HTERT RPE-1 (cell line): ENCODE measurements around the gene TIMM23.
"Not testable (repeated sequence)": the region's sequence is repeated elsewhere in the genome, so short reads cannot be mapped to it uniquely, and the experiment has no call there.

Source experiments
- in situ Hi-C: fragments of 300-500 bp; cut with MboI; formaldehyde crosslinking; loops from 4 replicates; pipeline ENCODE4 v1.14.3; 2020; ENCODE audit warnings: low sequenced_read_pairs

TIMM23 gene

DNA sequence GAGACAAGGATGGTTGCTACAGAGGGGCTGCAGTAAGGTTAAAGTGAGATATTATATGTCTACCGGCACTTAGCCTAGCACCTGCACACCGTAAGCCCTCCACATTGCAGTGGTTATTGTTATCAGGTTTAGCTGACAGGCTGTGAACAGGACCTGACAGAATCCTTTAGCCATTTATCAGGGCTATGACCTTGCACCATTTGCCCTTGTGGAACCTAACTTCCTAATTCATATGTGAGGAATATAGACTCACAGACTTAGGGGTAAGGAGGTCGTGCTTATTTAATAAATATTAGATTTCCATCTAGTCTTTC, 48.0 kb downstream of the TIMM23 start:
- in situ Hi-C loops = no loop called here

DNA sequence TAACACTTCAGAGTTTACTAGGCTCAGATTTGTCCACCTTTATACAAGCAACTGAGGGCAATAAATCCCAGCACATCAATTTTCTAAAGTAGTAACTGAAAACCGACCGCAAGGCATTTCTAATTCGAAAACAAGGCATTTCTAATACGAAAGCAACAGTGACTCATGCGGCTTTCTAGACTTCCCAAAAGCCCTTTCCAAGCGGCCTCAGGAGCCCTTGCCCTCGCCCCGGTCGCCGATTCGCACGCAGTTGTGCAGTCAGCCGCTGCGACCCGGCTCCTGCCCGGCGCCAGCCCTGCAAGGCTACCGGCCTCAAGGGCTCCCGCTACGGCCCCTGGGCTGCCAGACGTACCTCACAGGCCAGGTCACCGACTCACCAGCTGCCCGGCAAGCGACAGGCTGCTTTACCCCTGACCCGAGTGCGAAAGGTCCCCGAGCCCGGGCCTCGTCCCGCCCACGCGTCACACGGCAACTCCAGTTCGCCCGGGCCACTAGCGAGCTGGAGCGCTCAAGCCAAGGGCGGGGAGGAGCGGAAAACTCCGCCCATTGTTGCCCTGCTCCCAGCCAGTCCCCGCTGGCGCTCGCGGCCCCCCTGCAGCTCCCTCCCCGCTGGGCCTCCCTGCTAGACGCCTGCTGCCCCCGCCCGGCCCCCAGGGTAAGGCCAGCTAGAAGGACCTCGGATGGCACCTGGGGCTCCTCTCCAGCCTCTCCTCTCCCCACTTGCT, 50.9 kb downstream of the TIMM23 start:
- in situ Hi-C loops = no loop called here

DNA sequence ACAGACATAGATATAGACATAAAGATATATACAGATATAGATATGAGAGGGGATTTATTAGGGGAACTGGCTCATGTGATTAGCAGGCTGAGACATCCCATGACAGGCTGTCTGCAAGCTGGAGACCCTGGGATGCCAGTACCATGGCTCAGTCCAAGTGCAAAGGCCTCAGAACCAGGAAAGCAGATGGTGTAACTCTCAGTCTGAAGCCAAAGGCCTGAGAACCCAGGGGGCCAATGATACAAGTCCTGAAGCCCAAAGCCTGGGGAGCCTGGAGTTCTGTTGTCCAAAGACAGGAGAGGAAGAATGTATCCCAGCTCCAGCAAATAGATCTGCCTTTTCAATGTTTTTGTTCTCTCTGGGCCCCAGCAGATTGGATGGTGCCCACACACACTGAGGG, 52.7 kb downstream of the TIMM23 start:
- in situ Hi-C loops = no loop called here

DNA sequence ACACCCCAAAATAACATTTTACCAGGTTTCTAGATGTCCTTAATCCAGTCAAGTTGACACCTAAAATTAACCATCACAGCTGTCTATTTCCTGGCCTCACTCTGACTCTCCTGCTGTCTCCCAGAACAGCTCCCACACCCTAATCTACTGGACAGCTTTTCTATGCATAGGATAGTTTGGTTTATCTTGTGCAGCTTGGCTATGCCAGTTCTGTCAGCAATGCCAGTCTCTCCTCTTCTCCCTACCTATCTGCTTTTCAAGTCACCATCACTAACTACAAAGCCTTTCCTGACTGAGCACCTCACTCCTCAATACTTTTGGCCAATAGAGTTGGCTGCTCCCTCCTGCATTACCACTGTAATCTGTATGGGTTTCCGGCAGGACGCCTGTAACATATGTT, 53.1 kb downstream of the TIMM23 start:
- in situ Hi-C loops = no loop called here

DNA sequence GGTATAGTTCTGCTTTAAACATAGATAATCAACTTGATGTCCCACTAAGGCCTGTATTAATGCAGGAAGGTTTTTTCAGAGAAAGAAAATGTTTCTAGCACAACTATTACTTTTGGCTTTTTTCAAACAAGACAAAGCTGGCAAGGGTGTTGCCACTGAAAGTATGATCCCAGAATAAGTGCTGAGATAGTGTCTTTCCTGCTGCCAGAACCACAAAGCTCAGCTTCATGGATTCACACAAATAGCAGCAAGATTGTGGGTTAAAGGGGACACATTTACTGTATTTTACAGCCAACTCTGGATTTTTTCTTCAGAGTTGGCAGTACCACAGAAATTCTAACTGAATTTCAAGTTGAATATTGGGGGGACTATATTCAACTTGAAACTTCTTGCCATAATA, 53.8 kb downstream of the TIMM23 start:
- in situ Hi-C loops = no loop called here

DNA sequence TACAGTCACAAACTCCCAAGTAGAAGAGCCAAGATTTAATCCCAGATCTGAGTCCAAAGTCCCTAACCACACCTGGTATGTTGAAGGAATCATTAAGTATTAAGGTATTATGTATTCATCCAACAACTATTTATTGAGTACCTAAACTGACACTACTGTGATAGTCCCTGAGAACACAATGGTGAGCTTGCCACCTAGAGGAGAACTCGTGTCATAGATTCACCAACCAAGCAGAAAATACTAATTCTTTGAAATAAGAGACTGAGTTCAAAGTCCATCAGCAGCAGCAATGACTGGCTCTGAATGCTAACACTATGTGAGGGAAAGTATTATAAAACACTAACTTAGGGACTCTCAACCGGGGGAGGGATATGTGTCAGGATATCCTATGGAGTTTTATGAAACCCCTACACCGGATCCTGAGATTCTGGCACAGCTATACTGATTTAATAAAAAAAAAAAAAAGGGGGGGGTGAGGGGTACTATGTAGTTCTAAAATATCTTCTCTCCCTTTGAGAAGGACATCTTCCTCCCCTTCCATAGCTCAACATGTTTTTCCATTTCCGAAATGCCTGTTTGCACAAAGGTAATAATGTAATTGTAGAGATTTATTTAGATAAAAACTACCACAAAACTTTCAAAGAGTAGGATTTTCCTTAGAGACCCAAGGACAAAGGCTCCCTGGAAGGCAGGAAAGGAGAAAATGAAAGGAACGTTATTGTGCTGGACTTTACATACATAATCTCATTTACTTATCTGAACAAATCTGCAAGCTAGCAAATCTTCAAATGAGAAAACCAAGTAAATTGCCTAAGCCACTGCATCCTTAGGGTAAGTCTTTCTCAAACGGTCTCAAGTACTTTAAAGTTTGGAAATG, 56.5 kb downstream of the TIMM23 start:
- in situ Hi-C loops = no loop called here

DNA sequence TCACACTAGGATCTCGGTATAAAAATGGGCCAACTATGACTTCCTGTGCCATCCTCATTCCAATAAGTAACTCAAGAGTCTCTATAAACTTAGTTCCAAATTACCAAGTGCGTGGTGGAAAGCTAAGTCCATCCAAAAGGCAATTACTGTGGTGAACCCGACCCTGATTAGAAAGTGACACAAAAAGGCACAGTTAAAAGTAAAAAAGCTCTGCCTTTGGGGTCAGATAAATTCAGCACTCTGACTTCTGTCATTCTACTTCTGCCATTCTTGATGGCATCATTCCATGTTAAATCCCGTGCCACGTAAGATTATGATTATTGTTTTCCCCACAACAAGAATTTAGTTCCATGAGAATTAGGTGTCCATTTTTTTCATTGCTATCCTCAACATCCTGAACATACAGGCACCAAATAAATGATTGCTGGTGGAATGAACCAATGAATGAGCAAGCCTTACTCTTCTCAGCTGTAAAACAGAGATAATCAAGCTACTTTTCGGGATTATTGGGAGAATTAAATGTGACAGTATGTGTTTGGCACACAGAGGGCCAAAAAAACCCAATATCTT, 57.3 kb downstream of the TIMM23 start:
- in situ Hi-C loops = no loop called here

DNA sequence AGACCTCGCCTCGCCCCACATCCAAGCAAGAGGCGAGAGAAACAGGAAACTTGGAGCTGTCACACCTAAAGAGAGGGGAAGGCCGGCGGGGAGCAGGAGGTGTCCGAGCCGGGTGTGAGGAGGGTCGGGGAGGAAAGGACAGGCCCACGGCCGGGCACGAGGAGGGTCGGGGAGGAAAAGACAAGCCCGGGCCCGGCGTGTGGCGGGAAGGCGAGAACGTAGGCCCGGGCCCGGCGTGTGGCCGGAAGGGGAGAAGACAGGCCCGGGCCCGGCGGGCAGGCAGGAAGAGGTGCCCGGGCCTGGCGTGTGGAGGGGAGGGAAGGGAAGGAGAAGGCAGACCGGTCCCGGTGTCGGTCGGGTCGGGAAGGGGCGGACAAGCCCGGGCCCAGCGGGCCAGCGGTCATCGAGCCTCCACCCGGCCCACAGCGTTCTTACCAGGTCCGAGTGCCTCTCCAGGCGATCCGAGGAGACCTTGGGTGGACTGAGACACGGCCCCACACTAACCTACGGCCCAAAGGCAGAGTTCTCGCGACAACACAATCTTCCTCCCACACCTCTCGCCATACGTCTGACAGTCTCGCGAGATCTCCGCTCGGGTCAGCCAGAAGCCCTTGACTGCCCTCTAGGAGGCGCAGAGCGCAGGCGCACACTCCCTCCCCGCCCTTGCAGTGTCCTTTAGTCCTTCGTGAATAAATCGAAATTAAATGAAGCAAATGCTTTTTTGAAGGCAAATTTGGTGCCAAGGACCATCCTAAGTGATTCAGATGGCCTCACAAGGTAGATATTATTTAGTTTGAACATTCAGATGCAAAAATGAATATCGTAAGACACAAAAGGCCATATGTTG, 58.0 kb downstream of the TIMM23 start, which contains the start of gene NCOA4:
Gene NCOA4 (minus strand): TSS at position 533 of the 847 bp plus-strand sequence. CDS start 13,943 bp downstream, outside the sequence.
- in situ Hi-C loops = no loop called here

DNA sequence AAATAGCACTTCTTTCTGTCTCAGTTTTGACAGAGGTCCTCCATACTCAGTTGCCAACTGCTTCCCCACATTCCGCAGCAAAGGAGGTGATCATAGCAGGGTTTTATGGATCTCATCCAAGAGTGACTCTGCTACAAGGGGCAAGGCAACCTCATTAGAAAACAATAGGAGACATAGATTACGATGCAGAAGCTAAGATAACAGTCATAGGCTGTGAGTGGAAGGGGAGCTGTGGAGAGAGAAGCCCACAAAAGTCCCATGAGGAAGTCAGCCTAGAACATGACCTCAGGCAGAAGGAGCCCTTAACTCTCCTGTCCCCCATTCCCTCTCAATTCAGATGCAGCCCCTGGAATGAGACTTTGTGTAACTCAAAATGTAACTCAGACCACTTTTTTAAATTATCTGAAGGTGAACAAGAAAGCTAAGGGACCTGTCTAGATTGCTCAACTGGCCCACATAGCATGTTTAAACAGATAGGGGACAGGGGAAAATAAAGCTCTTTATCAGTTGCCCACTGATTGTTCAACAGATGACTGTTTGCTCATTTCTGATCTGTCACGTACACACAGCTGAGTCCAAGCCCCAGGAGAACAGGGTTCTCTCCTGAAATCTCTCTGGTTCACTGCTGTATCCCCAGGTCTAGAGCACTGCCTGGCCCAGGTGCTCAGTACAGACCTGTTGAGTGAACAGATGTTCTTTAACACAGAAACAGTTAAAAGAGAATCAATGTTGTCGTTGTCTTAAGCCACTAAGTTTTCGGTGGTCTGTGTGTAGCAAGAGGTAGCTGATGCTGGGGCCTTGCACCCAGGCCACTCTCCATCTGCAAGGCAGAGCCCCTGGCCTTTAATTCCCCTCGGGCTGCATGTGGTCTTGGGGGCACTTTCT, 59.6 kb downstream of the TIMM23 start:
- in situ Hi-C loops = no loop called here

DNA sequence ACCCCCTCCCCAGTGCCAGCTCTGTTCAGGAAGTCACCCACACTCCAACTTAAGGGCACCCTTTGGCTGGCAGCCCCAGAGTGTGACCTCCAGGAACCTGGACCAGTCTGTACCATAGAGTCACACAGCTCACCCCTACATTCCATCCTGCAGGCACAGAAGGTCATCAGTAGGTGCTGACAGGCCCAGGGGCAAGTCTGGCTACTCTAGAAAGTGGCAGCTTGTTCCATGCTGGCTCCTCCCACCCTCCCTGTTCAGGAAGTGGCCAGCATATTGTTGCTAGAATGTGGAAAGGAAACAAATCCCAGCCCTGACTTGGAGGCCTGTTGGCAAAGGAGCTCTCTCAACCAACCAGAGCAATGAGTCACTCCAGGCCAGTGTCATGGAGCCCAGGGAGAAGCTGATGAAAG, 61.3 kb downstream of the TIMM23 start:
- in situ Hi-C loops = no loop called here

DNA sequence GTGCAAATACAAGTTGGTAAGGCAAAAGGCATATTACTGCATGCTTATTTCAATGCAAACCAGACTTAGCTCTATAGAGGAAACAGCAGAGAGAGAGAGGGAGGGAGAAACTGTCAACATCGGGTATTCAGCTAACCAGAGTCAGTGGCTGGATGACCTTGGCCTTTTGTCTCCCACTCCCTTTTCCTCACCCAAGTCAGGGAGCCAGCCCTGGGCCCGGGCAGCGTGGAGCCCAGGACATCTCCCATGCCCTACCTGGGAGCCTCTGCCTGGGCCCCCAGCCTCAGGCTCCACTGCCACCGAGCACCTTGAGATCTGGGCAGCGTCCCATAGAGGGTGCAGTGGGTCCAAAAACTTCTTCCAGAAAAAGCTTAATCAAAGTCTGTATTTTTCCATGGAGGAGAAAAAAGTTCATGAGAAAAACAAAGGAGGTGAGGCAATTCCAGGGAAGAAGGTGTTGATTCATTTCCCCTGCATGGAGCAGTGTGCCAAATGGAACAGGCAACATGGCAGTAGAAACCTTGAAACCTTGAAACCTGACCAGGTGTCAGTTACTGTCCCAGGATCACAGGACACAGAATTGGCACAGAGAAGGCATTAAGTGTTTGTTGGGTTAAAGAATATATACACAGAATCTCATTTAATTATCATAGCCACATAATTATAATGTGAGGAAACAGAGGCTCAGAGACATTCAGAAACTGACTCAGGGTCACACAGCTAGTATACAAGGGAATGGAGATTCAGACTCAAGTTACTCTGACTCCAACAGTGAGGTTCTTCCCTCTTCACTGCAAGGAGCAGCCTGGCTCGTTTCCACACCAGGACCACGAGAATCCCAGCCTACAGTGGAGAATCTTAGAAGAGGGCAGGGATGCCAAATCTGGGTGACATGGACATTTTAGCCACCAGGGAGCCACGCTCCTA, 63.9 kb downstream of the TIMM23 start:
- in situ Hi-C loops = no loop called here

DNA sequence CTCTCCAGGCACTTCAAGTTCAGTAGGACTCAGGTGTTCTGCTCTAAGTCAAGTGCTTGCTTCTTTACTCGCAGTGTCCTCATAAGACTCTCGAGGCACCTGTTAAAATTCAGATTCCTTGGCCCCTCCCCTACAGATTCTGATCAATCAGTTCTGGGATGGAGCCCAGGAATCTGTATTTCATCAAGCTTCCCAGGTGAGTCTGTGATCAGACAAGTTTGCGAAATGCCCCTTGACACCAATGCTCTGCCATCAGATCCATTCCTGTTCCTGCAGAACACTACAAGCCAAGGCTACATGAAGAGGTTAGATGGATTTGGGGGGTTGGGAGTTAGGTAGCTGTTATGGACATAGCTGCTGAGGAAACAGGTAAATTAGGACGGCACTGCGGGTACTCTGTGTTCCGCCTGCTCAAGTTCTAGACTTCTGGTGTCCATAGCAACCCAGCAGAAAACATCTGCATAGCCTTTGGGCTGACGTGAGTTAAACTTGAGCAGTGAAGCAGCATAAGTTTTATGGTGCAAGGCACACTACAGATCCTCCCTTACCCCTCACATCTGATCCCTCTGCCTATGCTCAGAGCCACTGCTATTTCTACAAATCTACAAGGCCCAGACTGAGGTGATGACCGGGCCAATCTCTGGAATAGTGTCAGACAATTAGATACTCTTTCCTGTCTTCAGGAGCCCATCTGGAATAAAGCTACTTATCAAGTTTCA, 65.0 kb downstream of the TIMM23 start:
- in situ Hi-C loops = no loop called here

DNA sequence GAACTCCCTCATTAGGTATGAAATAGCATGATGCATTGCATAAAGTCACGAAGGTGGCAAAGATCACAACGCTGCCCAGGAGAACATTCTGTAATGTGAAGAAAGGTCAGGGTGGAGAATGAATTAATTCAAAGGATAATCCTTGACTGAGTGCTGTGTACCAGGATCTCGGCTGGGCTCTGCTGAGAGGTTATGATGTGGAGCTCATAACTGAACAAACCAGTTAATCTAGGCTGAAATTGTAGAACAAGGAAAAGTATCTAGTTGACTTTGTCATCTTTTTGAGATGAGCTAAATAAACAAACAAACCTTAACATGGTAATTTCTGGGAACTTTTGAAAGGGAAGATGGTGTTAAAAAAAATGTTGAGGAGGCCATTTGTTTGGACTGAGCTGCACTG, 67.7 kb downstream of the TIMM23 start:
- in situ Hi-C loops = no loop called here

DNA sequence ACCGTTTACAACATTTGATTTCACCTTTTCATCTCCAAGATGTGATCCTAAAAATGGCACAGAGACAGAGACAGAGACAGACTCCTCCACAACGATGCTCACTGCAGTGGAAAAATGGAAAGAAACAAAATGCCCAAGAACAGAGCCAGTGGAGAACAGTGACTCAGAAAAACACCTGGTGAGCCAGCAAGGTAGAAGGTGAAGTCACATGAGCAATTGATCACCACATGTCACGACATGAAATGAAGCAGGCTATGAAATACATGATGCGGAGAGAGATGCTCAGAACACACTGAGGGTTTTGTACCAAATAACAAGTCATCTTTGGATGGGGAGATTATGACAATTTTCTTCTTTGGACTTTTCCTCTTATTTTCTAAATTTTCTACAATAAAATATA, 70.2 kb downstream of the TIMM23 start:
- in situ Hi-C loops = no loop called here

DNA sequence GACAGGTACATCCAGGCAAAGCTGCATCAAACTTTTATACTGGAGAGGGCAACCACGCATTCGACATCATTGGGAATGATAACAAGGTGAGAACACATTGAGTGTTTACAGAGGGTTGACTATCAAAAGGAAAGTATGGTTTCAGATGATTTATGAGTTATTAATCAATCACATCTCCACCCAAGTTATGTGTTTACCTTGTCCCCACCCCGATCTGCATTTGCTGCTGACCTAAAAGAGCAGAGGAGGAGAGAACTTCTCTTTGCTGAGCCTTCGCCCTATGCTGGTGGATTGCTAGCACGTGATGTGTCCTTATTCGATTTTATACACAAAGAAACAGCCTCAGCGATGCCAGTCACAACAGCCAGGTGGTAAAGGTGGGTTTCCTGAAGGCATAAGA, 74.0 kb downstream of the TIMM23 start, which contains the start of gene MSMB:
Gene MSMB (minus strand): TSS at position 9 of the 400 bp plus-strand sequence. CDS start 32 bp downstream, outside the sequence.
- in situ Hi-C loops = no loop called here

DNA sequence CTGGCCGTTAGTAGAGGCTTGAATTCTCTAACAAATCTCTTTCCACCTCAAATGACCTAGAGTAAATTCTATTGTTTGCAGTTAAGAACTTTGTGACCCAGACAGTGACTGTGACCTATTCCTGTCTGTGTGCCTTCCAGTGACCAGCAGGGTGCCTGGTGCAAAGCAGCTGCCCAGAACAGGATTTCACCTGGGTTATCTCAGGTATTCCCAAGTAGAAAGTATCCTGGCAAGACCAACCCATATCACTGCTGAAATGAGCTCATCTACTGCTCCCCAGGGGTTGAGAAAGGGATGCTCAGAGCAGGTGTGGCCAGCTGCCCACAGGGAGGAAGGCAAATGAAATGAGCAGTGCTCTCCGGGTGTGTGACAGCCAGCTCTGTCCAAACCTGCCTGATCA, 75.9 kb downstream of the TIMM23 start:
- in situ Hi-C loops = no loop called here

DNA sequence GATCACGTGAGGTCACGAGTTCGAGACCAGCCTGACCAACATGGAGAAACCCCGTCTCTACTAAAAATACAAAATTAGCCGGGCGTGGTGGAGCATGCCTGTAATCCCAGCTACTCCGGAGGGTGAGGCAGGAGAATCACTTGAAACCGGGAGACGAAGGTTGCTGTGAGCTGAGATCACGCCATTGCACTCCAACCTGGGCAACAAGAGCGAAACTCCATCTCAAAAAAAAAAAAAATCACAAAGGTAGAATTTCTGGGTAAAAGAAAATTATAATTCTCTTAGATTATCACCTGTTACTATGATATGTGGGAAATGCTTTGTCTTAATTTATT, 77.2 kb downstream of the TIMM23 start:
- in situ Hi-C loops = not testable (repeated sequence)

DNA sequence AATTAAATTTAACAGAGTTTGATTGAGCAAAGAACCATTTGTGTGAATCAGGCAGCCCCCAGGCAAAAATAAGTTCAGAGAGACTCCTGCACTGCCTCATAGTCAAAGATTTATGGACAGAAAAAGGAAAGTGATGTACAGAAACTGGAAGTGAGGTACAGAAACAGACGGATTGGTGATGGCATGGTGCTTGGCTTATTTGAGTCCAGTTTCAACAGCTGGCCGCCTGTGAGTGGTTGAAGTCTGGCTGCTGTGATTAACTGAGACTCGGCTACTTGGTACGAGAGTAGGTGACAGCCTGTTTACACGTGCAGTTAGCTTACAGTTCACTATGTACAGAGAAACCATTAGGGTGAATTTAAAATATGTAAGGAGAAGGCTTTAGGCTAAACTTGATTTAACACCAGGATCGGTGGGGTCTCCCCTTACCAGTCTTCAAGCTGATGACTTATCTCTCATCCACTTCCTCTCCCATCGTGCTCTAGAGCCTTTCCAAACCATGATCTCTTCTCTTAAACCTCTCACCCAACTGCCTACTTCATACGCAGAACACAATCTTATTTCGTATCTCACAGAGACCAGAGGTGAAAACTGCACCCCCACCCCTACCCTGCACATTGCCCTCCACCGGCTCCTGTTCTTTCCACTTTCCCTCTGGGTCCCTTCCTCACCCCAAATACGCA, 78.8 kb downstream of the TIMM23 start:
- in situ Hi-C loops = no loop called here
